Central memory CD8-positive, alpha-beta T cell (primary cell): Measurements from ENCODE around the gene MAPK8IP3.
"Not testable (repeated sequence)": the region's sequence is repeated elsewhere in the genome, so short reads cannot be mapped to it uniquely, and the experiment has no call there.

Experiments
- ATAC-seq: fragments of 150-1000 bp; cut with Tn5 transposase; replicated peaks from 2 replicates; pipeline ENCODE4 v1.10.0; 2022; ENCODE audit warnings: mild to moderate bottlenecking, moderate FRiP score, moderate number of reproducible peaks; ENCODE audit not compliant: poor library complexity, severe bottlenecking; ENCODE audit errors: extremely low read depth
- DNase-seq, 2 donors: peaks; one replicate each; pipeline ENCODE4 v3.0.0; 2021; ENCODE audit warnings: low spot score in 2 of 2
- H3K27ac Mint-ChIP-seq: one replicate; pipeline ENCODE4 v1.8.0; 2022; ENCODE audit warnings: low read depth, mild to moderate bottlenecking, moderate library complexity, mixed read lengths
- H3K27me3 Mint-ChIP-seq: one replicate; pipeline ENCODE4 v1.8.0; 2022; ENCODE audit warnings: mixed read lengths
- H3K36me3 Mint-ChIP-seq: one replicate; pipeline ENCODE4 v1.8.0; 2022; ENCODE audit warnings: mild to moderate bottlenecking, moderate library complexity, mixed read lengths; ENCODE audit not compliant: insufficient read depth
- H3K4me1 Mint-ChIP-seq: one replicate; pipeline ENCODE4 v1.8.0; 2022; ENCODE audit warnings: mixed read lengths
- H3K4me3 Mint-ChIP-seq: one replicate; pipeline ENCODE4 v1.8.0; 2022; ENCODE audit warnings: mild to moderate bottlenecking, moderate library complexity, mixed read lengths
- H3K9me3 Mint-ChIP-seq: one replicate; pipeline ENCODE4 v1.8.0; 2022; ENCODE audit warnings: mixed read lengths

The MAPK8IP3 gene

GRCh38 chr16:1707193-1707790 is 1.3 kb downstream of the MAPK8IP3 start:
- H3K4me3 Mint-ChIP-seq: peak overlapping the region; percentile 99
- H3K4me1 Mint-ChIP-seq: peaks cover 25% of the 10 kb centered on the region
- no peaks in the 10 kb centered on the region for H3K9me3 Mint-ChIP-seq
- DNase-seq (no peak), ATAC-seq (no peak)
- peak overlapping the region; percentile 100 for H3K27ac Mint-ChIP-seq
- peaks cover 19% of the 10 kb centered on the region for H3K36me3 Mint-ChIP-seq
- H3K27me3 Mint-ChIP-seq: no peaks in the 10 kb centered on the region

DNA sequence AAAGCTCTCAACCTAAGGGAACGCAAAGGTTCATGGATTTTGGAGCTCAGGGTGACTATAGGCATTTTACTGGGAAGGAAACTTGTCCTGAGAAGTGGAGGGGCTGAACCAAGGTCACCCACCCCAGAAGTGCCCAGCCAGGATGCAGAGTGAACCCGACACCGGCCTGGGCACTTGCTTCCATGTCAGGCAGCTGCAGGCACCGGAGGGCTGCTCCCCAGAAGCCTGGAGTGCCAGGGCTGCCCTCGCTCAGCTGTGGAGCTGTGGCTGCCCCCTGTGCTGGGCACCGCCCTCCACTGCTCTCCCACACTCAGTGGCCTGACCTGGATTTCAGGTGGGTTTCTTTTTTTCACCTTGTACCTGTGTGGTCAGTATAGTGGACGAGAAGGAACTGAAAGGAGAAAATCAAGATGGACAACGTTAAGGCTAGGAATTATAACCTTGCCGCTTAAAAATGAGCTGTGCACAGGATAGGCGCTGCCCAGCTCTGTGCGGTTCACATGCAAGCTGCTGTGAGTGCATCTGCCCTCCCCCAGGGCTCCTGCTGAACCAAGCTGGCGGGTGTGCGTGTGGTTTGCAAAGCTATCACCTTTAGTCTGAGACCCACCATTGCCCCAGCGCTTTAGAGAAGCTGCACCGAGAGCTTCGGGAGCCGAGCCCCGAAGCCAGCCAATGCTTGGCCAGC is 2.2 kb downstream of the MAPK8IP3 start:
- ATAC-seq (peak; percentile 15), DNase-seq (no peak)
- H3K27ac Mint-ChIP-seq: peak overlapping the region; percentile 100
- no peaks in the 10 kb centered on the region for H3K9me3 Mint-ChIP-seq
- H3K4me3 Mint-ChIP-seq: peak overlapping the region; percentile 99
- H3K4me1 Mint-ChIP-seq: peaks cover 31% of the 10 kb centered on the region
- no peaks in the 10 kb centered on the region for H3K27me3 Mint-ChIP-seq
- H3K36me3 Mint-ChIP-seq: peaks cover 21% of the 10 kb centered on the region

GRCh38 chr16:1708768-1709180 is 2.8 kb downstream of the MAPK8IP3 start:
- no peak for ATAC-seq
- Mint-ChIP-seq H3K27me3 (no peaks in the 10 kb centered on the region), H3K4me3 (peak overlapping the region; percentile 99), H3K9me3 (no peaks in the 10 kb centered on the region), H3K4me1 (peaks cover 35% of the 10 kb centered on the region), H3K36me3 (peaks cover 21% of the 10 kb centered on the region), H3K27ac (no peak overlapping the region)
- DNase-seq: no peak

DNA sequence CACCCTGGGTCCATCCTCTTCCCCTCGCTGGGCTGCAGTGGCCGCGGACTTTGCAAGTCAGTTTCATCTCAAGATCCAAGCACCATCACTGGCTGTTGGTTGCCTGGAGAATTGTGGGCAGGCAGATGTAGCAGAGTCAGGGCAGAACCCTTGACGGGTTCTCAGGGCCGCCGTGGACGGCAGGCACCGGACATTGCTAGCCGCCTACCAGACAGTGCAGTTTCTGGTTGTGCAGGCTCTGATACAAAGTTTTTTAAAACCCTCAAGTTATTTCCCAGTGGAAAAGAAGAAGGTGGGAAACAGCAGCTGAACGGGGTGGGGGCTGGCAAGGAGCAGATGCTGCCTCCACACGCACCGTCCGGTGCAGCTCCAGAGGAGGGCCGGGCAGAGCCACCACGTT is 3.4 kb downstream of the MAPK8IP3 start:
- H3K36me3 Mint-ChIP-seq: peaks cover 20% of the 10 kb centered on the region
- H3K27me3 Mint-ChIP-seq: no peaks in the 10 kb centered on the region
- peaks cover 35% of the 10 kb centered on the region for H3K4me1 Mint-ChIP-seq
- H3K4me3 Mint-ChIP-seq: no peak overlapping the region
- no peaks in the 10 kb centered on the region for H3K9me3 Mint-ChIP-seq
- no peak overlapping the region for H3K27ac Mint-ChIP-seq
- ATAC-seq: no peak
- DNase-seq: no peak

DNA sequence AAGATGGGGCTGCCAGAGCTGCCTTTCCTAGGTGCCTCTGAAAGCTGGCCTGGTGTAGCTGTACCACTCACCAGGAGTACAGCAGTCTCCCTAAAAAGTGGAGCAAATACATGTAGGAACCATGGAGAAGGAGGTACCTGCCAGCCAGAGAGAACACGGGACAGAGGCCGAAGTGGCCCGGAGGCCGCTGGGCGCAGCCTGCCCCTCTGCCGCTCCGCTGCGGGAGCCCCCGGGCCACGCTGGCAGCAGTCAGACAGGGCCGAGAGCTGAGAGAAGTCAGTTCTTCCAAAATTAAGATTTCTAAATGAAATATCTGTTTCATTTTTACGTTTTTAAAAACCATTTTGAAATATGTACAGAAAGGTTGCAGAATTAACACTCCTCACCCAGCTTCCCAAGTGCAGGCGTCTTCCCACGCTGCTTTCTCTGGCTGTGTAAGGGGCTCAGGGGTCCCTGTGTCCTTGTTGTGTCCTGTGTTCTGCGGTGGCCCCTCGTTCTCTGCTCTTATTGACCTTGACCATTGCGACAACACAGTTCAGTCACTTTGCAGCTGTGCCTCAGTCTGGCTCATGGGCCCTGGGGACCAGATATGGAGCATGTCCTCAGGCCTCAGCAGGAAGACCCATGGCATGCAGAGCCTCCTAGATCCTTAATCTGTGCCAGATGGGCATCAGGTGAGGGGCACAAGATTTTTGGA is 5.0 kb downstream of the MAPK8IP3 start:
- peaks cover 34% of the 10 kb centered on the region for H3K4me1 Mint-ChIP-seq
- no peak overlapping the region for H3K4me3 Mint-ChIP-seq

DNA sequence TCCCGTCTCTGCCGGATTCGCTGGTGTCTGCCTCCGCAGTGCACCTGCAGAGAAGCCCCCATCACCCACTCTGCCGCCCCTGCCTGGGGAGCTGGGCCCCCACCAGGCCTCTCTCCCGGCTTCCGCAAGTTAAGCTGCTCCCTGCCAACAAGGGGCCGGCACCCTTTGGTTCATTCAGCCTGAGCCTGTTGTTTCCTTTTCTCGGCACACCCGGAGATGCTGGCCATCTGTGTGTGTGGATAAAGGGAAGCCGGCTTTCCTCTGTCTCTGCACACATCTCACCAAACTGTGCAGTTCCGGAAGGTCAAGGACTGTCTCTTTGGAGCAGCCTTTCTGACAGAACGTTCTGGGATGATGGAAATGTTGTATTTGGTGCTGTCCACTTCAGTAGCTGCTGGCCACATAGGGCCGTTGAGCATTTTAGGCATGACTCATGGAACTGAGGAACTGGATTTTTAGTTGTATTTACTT is 6.8 kb downstream of the MAPK8IP3 start:
- no peak for ATAC-seq
- peaks cover 24% of the 10 kb centered on the region for H3K4me1 Mint-ChIP-seq
- H3K27me3 Mint-ChIP-seq: no peaks in the 10 kb centered on the region
- no peak for DNase-seq
- no peaks in the 10 kb centered on the region for H3K9me3 Mint-ChIP-seq
- H3K36me3 Mint-ChIP-seq: peaks cover 13% of the 10 kb centered on the region
- no peak overlapping the region for H3K4me3 Mint-ChIP-seq
- no peak overlapping the region for H3K27ac Mint-ChIP-seq

More for the DNA sequence above, 5.0 kb downstream of the MAPK8IP3 start:
- Mint-ChIP-seq H3K9me3 (no peaks in the 10 kb centered on the region), H3K36me3 (peaks cover 12% of the 10 kb centered on the region), H3K27ac (no peak overlapping the region), H3K27me3 (no peaks in the 10 kb centered on the region)
- ATAC-seq (no peak), DNase-seq (no peak)

- no peak for ATAC-seq
- no peak overlapping the region for H3K4me3 Mint-ChIP-seq
- peaks cover 21% of the 10 kb centered on the region for H3K4me1 Mint-ChIP-seq
Observed at GRCh38 chr16:1713331-1713730, 7.3 kb downstream of the MAPK8IP3 start.

GRCh38 chr16:1713933-1714332 is 7.9 kb downstream of the MAPK8IP3 start:
- Mint-ChIP-seq H3K9me3 (no peaks in the 10 kb centered on the region), H3K27me3 (no peaks in the 10 kb centered on the region), H3K27ac (no peak overlapping the region), H3K4me3 (no peak overlapping the region), H3K4me1 (peaks cover 16% of the 10 kb centered on the region), H3K36me3 (peaks cover 12% of the 10 kb centered on the region)
- ATAC-seq (peak; percentile 40), DNase-seq (no peak)

More at GRCh38 chr16:1713331-1713730, 7.3 kb downstream of the MAPK8IP3 start:
- peaks cover 14% of the 10 kb centered on the region for H3K36me3 Mint-ChIP-seq
- no peak for DNase-seq
- H3K27me3 Mint-ChIP-seq: no peaks in the 10 kb centered on the region
- H3K9me3 Mint-ChIP-seq: no peaks in the 10 kb centered on the region
- no peak overlapping the region for H3K27ac Mint-ChIP-seq

DNA sequence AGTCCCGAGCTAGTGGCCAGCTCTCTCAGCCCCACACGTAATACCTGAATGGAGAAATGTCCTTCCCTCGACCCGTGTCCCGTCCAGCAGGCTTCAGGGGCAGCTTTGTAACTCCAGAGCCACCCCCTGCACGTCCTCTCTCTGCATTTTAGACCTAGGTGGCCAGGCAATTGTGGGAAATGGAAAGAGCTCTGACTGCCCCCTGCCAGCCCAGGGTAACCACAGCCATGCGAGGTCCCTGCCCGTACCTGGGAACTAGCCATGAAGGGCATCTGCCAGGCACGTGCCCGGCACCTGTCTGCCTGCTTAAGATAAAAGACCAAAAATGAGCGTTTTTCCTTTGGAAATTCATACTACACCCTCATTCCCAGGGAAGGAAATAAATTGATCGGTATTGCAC is 9.2 kb downstream of the MAPK8IP3 start:
- no peak overlapping the region for H3K4me3 Mint-ChIP-seq
- H3K4me1 Mint-ChIP-seq: peaks cover 20% of the 10 kb centered on the region
- H3K27me3 Mint-ChIP-seq: no peaks in the 10 kb centered on the region
- DNase-seq (no peak), ATAC-seq (no peak)
- H3K36me3 Mint-ChIP-seq: peaks cover 14% of the 10 kb centered on the region
- H3K27ac Mint-ChIP-seq: no peak overlapping the region
- H3K9me3 Mint-ChIP-seq: no peaks in the 10 kb centered on the region

- H3K4me3 Mint-ChIP-seq, H3K9me3 Mint-ChIP-seq, DNase-seq, H3K27me3 Mint-ChIP-seq, H3K36me3 Mint-ChIP-seq, H3K27ac Mint-ChIP-seq, ATAC-seq: not testable (repeated sequence)
- H3K4me1 Mint-ChIP-seq: peaks cover 22% of the 10 kb centered on the region
Observed at GRCh38 chr16:1718236-1718635, 12.2 kb downstream of the MAPK8IP3 start.

DNA sequence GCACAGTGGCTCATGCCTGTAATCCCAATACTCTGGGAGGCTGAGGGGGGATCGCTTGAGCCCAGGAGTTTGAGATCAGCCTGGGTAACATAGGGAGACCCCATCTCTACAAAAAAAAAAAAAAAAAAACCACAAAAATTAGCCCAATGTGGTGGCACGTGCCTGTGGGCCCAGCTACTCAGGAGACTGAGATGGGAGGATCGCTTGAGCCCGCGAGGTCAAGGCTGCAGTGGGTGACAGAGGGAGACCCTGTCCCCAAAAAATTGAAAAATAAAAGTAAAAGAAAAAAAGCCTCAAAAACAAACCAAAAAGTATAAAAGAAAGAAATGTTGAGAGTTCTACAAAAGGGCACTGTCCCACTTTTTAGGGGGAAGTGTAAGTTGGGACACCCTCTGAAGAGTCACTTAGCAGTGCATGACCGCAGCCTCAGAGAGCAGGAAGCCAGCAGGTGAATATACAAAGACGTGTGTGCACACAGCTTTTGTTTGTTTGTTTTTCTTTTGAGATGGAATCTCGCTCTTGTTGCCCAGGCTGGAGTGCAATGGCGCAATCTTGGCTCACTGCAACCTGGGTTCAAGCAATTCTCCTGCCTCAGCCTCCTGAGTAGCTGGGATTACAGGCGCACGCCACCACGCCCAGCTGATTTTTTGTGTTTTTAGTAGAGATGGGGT is 13.7 kb downstream of the MAPK8IP3 start:
- not testable (repeated sequence) for H3K9me3 Mint-ChIP-seq, ATAC-seq, H3K4me3 Mint-ChIP-seq, H3K27me3 Mint-ChIP-seq, H3K36me3 Mint-ChIP-seq, DNase-seq
- peak overlapping the region; percentile 29 for H3K27ac Mint-ChIP-seq
- H3K4me1 Mint-ChIP-seq: peaks cover 23% of the 10 kb centered on the region

DNA sequence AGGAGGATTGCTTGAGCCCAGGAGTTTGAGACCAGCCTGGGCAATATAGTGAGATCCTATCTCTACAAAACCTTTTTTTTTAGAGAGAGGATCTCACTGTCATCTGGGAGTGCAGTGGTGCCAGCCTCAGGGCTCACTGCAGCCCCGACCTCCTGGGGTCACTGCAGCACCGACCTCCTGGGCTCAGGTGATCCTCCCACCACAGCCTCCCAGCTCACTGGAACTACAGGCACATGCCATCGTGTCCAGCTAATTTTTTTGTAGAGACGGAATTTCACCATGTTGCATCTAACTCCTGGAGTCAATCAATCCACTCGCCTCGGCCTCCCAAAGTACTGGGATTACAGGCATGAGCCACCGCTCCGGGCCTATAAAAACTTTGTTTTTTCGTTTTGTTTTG is 15.4 kb downstream of the MAPK8IP3 start:
- peak overlapping the region; percentile 11 for H3K27ac Mint-ChIP-seq
- no peaks in the 10 kb centered on the region for H3K27me3 Mint-ChIP-seq
- H3K36me3 Mint-ChIP-seq: peaks cover 5% of the 10 kb centered on the region
- no peaks in the 10 kb centered on the region for H3K9me3 Mint-ChIP-seq
- DNase-seq (no peak), ATAC-seq (no peak)
- H3K4me3 Mint-ChIP-seq: no peak overlapping the region
- peaks cover 19% of the 10 kb centered on the region for H3K4me1 Mint-ChIP-seq
